GM20000 (cell line): ENCODE data around the gene ENOSF1.
"Not testable (repeated sequence)": the region's sequence is repeated elsewhere in the genome, so short reads cannot be mapped to it uniquely, and the experiment has no call there.

Experiments
- DNase-seq: peaks from one replicate; pipeline ENCODE4 v3.0.0; 2012; ENCODE audit warnings: low spot score
- TF ChIP-seq, protein P1 (sequence below): IDR thresholded peaks from 2 replicates; pipeline ENCODE4 v1.5.1; 2012; ENCODE audit warnings: mild to moderate bottlenecking, control low read depth; ENCODE audit errors: extremely low read depth, missing control alignments

The ENOSF1 gene

DNA sequence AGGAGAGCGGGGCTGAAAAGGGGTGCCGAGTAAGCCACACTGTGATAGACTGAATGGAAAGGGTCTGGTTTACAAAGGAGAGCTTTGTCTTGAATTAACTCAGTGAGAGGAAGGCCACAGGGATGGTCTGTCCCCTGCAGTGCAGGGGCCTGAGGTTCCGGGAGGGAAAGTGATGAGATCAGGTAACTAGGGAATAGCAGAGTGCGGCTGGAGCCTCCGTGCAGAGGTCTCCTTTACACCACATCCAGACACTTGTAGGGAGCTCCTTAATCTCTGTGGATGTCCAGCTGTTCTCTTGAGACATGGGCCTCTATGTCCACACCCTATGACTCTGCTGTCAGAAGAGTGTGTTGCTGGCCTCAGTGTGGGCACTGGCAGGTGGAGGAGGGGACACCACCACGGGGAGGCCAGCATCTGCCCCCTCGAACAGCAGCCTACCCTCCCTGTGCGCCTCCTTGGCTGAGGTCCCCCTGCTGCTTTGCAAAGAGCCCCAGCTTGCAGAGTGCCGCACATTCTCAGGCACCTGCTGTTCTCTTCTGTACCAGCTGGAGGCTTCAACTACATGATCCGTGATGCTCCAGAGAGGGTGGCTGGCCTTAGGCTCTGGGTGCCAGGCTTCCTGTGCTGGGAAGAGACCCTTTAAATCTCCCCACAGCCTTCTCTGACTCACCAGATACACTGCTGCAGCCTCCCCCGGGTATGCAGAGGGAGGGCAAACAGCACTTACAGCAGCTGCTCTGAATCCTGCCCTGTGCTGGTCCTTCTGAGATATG lies 25.9 kb downstream of the ENOSF1 start:
- TF ChIP-seq, protein P1, sequence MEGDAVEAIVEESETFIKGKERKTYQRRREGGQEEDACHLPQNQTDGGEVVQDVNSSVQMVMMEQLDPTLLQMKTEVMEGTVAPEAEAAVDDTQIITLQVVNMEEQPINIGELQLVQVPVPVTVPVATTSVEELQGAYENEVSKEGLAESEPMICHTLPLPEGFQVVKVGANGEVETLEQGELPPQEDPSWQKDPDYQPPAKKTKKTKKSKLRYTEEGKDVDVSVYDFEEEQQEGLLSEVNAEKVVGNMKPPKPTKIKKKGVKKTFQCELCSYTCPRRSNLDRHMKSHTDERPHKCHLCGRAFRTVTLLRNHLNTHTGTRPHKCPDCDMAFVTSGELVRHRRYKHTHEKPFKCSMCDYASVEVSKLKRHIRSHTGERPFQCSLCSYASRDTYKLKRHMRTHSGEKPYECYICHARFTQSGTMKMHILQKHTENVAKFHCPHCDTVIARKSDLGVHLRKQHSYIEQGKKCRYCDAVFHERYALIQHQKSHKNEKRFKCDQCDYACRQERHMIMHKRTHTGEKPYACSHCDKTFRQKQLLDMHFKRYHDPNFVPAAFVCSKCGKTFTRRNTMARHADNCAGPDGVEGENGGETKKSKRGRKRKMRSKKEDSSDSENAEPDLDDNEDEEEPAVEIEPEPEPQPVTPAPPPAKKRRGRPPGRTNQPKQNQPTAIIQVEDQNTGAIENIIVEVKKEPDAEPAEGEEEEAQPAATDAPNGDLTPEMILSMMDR: no peak
- no peak for DNase-seq

DNA sequence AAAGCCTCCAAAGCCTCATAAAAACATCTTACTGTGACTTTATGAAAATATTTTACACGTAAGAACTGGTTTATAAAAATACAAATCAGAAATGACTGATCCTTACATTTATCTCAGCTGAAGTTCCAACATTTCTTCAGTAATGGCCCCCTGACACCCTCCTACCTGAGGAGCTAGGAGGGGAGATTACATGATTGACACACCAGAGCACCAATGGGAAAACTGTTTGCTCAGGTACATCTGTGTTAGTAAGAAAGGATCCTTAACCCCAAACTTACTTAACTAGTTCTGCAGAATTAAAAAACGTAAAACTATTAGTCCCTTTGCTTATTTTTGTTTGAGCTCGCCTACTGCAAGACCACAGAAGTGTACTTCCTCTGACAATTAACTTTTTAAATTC lies 27.0 kb downstream of the ENOSF1 start:
- no peak for DNase-seq
- TF ChIP-seq, protein P1: no peak

DNA sequence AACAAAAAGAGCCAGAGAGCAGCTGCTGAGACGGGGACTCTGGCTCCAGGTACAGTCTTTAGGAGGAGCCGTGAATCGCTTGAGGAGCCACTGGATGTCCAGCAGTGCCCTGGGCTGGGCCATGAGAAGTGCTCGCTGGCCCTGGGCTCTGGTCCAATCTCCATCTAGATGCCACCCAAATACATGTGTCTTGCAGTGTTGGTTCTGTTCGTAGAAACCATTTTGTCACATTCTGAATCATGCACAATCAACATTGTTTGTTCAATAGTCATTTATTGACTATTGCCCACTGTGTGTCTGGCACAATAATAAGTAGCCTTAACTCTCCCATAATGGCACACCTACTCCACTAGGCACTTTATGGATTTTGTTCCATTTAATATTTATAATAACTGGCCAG lies 28.9 kb downstream of the ENOSF1 start:
- DNase-seq: no peak
- TF ChIP-seq, protein P1: no peak

DNA sequence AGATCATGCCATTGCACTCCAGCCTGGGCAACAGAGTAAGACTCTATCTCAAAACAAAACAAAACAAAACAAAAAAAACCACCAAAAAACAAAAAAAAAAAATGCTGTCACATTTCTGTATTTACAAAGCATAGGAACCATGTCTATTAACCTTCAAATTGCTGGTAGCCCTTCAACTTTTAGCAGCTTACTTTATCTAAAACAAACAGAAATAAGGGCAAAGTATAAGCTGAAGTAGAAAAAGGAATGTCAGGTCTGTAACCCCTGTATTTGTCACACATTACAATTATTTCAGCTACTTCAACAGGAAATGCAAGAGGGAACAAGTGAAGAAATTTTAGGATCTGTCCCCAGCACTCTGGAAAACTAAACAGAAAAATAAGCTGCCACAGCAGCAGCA lies 29.6 kb downstream of the ENOSF1 start:
- DNase-seq: no peak
- TF ChIP-seq, protein P1: no peak

DNA sequence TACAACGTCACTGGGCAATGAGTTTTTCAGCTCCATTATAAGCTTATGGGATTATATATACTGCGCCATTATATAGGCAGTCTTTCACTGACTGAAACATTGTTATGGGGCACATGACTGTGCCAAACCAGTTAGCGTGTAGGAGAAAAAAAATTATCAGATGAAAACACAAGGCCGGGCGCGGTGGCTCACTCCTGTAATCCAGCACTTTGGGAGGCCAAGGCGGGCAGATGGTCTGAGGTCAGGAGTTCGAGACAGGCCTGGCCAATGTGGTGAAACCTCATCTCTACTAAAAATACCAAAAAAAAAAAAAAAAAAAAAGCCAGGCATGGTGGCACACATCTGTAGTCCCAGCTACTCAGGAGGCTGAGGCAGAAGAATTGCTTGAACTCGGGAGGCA lies 30.0 kb downstream of the ENOSF1 start:
- DNase-seq: not testable (repeated sequence)

DNA sequence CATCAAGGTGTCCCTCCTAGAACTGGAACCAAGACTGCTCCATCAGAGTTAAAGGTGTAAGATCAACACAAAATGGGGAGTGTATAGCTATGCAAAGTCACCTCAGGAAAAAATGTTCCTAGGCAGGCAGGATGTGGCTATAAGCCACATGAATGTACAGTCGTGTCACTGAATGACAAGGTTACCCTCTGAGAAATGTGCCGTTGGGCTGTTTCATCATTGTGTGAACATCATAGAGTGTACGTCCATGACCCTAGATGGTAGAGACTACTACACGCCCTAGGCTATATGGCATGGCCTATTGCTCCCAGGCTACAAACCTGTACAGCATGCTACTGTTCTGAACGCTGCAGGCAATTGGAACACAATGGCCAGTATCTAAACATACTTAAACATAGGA lies 30.4 kb downstream of the ENOSF1 start:
- DNase-seq: no peak

DNA sequence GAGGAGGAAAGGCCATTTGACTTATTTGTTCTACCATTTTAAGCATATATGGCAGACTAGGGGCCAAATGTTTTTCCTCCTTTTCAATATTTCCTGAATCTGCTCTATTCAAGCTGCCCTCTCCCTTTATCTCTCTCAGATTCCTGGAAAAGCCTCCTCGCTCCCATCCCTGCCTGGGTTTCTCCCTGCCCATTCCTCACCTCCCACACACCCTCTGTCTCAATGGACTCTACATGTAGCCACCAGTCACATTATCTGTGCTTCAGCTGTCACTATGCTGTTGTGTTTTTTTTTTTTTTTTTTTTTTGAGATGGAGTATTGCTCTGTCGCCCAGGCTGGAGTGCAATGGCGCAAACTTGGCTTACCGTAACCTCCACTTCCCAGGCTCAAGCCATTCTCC lies 32.0 kb downstream of the ENOSF1 start:
- no peak for DNase-seq
- TF ChIP-seq, protein P1: no peak

More for the DNA sequence above, 30.4 kb downstream of the ENOSF1 start:
- TF ChIP-seq, protein P1: no peak

DNA sequence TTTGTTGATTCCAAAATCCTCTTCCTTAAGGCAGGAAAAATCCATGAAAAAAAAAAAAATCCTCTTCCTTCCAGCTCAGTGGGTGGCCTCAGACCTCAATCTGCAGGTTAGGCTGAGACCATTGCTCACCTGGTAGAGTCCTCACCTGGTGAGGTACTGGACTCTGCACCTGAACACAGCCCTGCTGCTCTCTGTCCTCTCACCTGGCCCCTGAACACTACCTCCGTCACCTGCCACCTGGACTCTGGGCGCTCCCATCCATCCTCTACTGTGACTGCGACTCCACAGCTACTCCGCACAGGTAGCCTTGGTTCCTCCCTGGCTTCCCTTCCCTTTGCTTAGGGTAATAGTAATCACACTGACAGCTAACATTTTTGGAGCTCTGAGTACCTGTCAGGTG lies 32.9 kb downstream of the ENOSF1 start:
- no peak for DNase-seq

More for the DNA sequence above, 32.9 kb downstream of the ENOSF1 start:
- TF ChIP-seq, protein P1: no peak
